Measurements from ENCODE around the gene DIP2A. TPM values are rescaled to one million over a fixed set of nuclear protein-coding genes. Genes with fewer than 3 reads are reported as not detected.

DIP2A gene
- polyA plus RNA-seq, 3 donors = 4.6 to 55.4 (median 6.1) TPM

DNA sequence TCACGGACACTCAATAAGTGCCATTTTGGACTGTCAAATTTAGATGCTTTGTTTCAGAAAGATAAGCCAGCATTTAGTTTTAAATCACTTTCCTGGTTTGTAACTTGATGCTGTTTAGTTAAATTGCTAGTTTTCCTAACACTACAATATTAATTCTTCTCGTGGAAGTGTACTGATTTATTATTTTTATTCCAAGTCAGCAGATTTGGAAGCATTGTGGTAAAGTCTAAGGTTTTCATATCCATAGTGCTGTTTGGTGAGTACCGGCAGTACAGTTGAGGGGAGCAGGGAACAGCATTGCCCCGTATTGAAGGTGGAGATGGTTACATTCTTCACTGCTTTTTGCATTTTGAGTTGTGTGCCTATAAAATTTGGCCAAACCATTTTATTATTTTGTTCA is 109.9 kb downstream of the DIP2A start:
- H3K36me3 Mint-ChIP-seq = peaks cover 72 to 80% of the 10 kb centered on the region in 2 donors
- intact Hi-C loops (cut with micrococcal nuclease) = no loop called here
- Histone ChIP-seq H4K20me1 (ENCODE audit: insufficient read depth, low read length) (no peaks in the 10 kb centered on the region), H2AFZ (ENCODE audit: insufficient read depth, low read depth, low read length, poor library complexity, severe bottlenecking) (no peak overlapping the region), H3K4me3 (replicated peaks in 1 of 3; ENCODE audit: low read depth in 2 of 3, low read length in 3 of 3) (no peak overlapping the region), H3K4me2 (replicated peaks; ENCODE audit: extremely low read depth, low read length, poor library complexity, severe bottlenecking) (no peak overlapping the region), H3K27ac (ENCODE audit: low read depth in 1 of 2, low read length in 2 of 2) (no peak overlapping the region), H3K79me2 (ENCODE audit: insufficient read depth, low read length) (no peaks in the 10 kb centered on the region), H3K36me3 (replicated peaks in 1 of 2; ENCODE audit: control insufficient read depth in 1 of 2, insufficient read depth in 2 of 2, low read length in 2 of 2) (peaks cover 70 to 89% of the 10 kb centered on the region in 2 donors), H3K27me3 (ENCODE audit: control insufficient read depth in 2 of 2, insufficient read depth in 2 of 2, low read length in 2 of 2) (no peaks in the 10 kb centered on the region), H3K4me1 (ENCODE audit: control insufficient read depth in 1 of 2, insufficient read depth in 2 of 2, low read length in 2 of 2) (no peaks in the 10 kb centered on the region), H3K9ac (ENCODE audit: insufficient read depth, low read length, poor library complexity, severe bottlenecking) (no peak overlapping the region), H3K9me3 (replicated peaks in 1 of 2; ENCODE audit: control insufficient read depth in 1 of 2, insufficient read depth in 1 of 2, low read length in 2 of 2) (peaks cover 8 to 10% of the 10 kb centered on the region in 2 donors)
- no peak for DNase-seq
- TF ChIP-seq CTCF (IDR thresholded peaks at IDR 0.05) = no peak
- peaks cover 3% of the 10 kb centered on the region for H3K4me1 Mint-ChIP-seq
- H3K9me3 Mint-ChIP-seq = peaks cover 0 to 7% (median 6%) of the 10 kb centered on the region in 7 donors
- no peak overlapping the region for H3K4me3 Mint-ChIP-seq
- no peak overlapping the region for H3K27ac Mint-ChIP-seq
- WGBS (ENCODE audit: insufficient coverage) = no CpG with 5 or more reads among the region's 4 CpGs
- H3K27me3 Mint-ChIP-seq (ENCODE audit: low read depth in 3 of 3) = peaks cover 0 to 2% (median 0%) of the 10 kb centered on the region in 3 donors

DNA sequence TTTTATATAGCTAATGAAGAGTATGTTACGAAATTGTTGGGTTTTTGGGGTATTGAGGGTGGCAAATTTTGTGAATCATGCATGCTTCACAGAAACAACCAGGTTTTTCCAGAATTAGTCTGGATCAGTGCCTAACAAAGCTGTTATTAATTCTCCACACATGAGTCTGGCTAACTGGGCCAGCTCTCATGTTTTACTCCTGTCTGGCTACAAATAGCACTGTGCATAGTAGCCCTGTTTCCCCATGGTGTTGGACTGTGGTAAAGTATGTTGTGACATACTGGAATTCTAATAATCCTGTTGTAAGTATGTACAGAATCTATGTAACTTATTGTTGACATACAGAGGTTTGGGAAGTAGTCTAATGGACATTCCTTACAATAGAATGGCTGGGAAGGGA is 110.4 kb downstream of the DIP2A start:
- no peaks in the 10 kb centered on the region for H3K4me1 ChIP-seq (ENCODE audit: control insufficient read depth in 1 of 2, insufficient read depth in 2 of 2, low read length in 2 of 2)
- Mint-ChIP-seq H3K4me3 (no peak overlapping the region), H3K27ac (peak overlapping the region in 1 of 7 donors; percentile 30), H3K4me1 (peaks cover 7% of the 10 kb centered on the region), H3K9me3 (peaks cover 0 to 7% (median 6%) of the 10 kb centered on the region in 7 donors), H3K36me3 (peaks cover 66 to 75% of the 10 kb centered on the region in 2 donors), H3K27me3 (ENCODE audit: low read depth in 3 of 3) (peaks cover 0 to 2% (median 0%) of the 10 kb centered on the region in 3 donors)
- no peak overlapping the region for H2AFZ ChIP-seq (ENCODE audit: insufficient read depth, low read depth, low read length, poor library complexity, severe bottlenecking)
- H3K36me3 ChIP-seq (replicated peaks in 1 of 2; ENCODE audit: control insufficient read depth in 1 of 2, insufficient read depth in 2 of 2, low read length in 2 of 2) = peaks cover 65 to 84% of the 10 kb centered on the region in 2 donors
- H3K9ac ChIP-seq (ENCODE audit: insufficient read depth, low read length, poor library complexity, severe bottlenecking) = no peak overlapping the region
- no peak overlapping the region for H3K4me2 ChIP-seq (replicated peaks; ENCODE audit: extremely low read depth, low read length, poor library complexity, severe bottlenecking)
- no peaks in the 10 kb centered on the region for H3K79me2 ChIP-seq (ENCODE audit: insufficient read depth, low read length)
- TF ChIP-seq CTCF (IDR thresholded peaks at IDR 0.05) = no peak
- no peak overlapping the region for H3K4me3 ChIP-seq (replicated peaks in 1 of 3; ENCODE audit: low read depth in 2 of 3, low read length in 3 of 3)
- peaks cover 8 to 10% of the 10 kb centered on the region in 2 donors for H3K9me3 ChIP-seq (replicated peaks in 1 of 2; ENCODE audit: control insufficient read depth in 1 of 2, insufficient read depth in 1 of 2, low read length in 2 of 2)
- H4K20me1 ChIP-seq (ENCODE audit: insufficient read depth, low read length) = no peaks in the 10 kb centered on the region
- H3K27ac ChIP-seq (ENCODE audit: low read depth in 1 of 2, low read length in 2 of 2) = no peak overlapping the region
- intact Hi-C loops (cut with micrococcal nuclease) = no loop called here
- no peak for DNase-seq
- no CpG with 5 or more reads among the region's 1 CpG for WGBS (ENCODE audit: insufficient coverage)
- H3K27me3 ChIP-seq (ENCODE audit: control insufficient read depth in 2 of 2, insufficient read depth in 2 of 2, low read length in 2 of 2) = no peaks in the 10 kb centered on the region
